Inflammatory macrophage treated with lipopolysaccharide for 4 hours (primary cell): ENCODE measurements around the gene CAPN8.

Experiments used
- DNase-seq: peaks from one replicate; pipeline ENCODE4 v3.0.0-alpha.2; 2020

The CAPN8 gene

GRCh38 chr1:223665592-223666312, at the start of gene CAPN8:
Gene CAPN8, minus strand, starts transcription at chr1:223665701. Its CDS starts 55 bp downstream, at chr1:223665646.
- no peak for DNase-seq

DNA sequence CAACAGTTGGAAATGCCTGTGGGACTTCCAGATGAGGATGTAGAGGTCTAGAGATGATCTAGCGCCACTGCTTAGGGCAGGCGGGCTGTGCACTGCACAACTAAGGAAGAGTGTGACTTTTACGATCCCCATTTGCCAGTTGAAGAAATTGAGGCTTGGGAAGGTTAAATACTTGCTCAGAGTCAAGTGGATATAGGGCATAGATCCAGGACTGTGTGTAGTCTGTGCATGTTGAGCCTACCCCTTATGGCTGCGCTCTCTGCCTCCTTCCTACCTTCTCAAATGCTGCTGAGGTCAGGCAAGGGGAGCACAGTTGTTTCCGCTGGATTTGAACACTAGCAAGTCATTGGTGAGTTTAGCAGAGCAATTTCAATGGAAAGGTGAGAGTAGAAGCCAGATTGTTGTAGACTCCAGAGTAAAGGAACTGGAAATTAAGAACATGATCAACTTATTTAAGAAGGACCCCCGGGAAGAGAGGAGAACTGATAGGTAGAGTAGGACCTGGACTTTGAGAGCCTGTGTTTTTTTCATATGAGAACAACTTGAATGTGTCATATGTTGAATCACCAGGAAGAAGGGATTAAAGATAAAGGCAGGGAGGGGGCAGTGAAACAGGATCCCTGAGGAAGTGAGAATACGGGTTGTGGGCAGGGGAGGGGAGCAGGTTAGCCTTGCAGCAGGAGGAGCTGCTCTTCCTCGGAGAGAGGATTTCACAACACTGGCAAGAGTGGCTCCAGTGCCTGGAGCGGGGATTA, 49.5 kb upstream of the CAPN8 start:
- peak; percentile 51 for DNase-seq

GRCh38 chr1:223714421-223714724, 48.9 kb upstream of the CAPN8 start:
- no peak for DNase-seq

DNA sequence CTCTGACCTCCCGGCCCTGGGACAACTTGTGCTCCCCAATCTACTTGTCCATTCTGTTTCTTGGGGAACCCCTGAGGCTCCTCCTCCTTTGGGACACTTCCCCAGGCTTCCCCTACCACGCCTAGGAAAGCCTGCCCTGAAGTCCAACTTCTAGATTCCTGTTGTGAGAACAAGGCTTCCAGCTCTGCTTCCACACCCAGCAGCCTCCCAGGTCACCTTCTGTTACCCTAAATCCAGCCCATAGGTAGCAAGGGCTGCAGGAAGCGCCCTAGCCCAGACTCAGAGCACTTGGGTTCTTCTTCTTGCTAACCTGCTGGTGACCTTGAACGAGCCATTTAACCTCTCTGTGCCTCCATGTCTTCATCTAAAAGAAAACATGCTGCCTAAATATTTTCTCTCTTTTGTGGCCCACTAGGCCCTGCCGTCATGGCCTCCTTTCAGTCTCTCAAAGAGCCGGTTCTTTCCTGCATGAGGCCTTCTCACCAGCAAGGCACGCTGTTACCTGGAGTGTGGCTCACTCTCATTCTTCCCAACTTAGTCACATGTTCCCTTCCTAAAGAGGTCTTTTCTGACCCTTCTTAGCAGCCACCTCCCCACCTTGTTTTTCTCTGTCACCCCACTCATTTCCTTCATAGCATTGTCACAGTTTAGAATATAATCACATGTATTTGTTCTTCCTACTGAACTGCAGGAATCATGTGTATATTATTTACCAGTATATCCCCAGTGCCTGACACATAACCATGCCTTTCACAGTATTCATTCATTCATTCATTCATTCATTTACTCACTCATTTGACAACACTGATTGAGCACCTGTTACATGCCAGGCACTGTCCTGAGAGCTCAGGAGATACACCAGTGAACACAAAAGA, 48.3 kb upstream of the CAPN8 start:
- no peak for DNase-seq

DNA sequence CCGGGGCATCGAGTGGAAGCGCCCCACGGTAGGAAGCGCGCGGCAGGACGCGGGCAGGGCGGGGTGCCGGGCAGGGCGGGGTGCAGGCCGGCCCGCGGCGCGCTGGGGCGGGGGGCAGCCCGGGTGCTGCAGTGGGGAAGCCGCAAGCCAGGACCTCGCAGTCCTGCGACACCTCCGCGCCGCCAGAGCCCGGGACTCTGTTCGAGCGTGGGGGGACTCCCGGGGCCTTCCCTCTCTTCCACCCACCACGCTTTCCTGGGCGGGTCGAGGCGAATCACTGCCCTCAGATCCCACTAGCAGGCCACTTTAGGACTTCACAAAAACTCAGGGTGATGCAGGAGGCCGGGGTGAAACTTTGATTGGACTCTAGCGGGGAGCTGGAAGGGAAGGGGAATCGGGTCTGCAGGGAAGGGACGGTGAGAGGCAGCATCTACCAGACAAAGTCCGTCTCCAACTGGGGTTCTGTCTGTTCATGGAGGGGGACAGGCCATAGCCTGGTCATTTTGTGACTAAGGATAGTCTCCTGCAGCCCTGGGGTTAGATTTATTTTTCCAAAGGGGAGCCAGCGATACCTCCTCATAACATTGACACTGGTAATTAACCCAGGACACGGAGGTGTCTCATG, 47.5 kb upstream of the CAPN8 start:
- peak; percentile 71 for DNase-seq

GRCh38 chr1:223712194-223712849, 46.8 kb upstream of the CAPN8 start, which contains the start of gene CAPN2:
Gene CAPN2, plus strand, starts transcription at chr1:223712539. Its CDS starts 102 bp downstream, at chr1:223712641.
- DNase-seq = peak; percentile 91

GRCh38 chr1:223711747-223712193, 46.3 kb upstream of the CAPN8 start:
- DNase-seq = no peak

DNA sequence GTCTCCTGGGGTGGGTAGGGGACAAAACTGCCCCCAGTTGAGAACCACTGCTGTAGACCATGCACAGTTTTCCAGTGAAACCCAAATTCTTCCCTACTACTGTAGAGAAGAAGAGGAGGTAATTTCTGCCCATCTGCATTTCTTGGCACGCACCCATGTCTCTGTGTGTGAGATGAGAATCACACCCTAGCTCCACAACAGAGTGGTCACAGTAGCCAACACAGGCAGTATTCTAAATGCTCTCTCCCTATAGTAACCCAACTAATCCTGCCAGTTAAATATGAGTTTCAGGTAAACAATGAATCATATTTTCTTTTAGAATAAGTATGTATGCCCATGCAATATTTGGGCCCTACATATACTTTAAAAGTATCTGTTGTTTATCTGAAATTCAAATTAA, 45.7 kb upstream of the CAPN8 start:
- DNase-seq = no peak

DNA sequence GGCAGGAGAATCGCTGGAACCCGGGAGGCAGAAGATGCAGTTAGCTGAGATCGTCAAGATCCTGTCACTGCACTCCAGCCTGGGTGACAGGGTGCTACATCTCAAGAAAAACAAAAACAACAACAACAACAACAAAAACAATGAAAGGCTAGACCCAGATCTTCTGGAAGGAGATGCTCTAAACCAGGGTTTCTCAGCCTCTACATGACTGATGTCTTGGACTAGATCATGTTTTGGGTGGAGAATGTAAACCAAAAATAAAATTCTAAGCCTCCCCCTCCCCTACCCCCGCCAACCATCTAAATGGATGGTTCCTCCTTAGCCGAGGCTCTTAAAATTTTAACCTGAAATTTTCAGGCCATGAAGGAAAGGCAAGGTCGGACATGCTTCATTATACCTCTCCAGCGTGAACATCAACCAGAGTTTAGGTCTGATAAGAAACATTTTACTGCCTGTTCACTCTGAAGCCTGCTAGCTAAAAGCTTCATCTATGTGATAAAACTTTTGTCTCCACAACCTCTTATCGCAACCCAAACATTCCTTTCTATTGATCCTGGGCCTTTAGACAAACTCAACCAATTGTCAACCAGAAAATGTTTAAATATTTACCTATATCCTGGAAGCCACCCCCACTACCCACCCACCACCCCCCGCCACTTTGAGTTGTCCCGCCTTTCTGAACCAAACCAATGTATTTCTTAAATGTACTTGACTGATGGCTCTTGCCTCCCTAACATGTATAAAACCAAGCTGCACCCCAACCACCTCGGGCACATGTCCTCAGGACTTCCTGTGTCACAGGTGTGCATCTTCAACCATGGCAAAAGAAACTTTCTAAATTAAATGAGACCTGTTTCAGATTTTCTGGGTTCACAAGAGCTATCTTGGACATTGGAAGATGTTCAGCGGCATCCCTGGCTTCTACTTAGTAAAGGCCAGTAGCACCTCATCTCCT, 45.0 kb upstream of the CAPN8 start:
- DNase-seq = no peak

DNA sequence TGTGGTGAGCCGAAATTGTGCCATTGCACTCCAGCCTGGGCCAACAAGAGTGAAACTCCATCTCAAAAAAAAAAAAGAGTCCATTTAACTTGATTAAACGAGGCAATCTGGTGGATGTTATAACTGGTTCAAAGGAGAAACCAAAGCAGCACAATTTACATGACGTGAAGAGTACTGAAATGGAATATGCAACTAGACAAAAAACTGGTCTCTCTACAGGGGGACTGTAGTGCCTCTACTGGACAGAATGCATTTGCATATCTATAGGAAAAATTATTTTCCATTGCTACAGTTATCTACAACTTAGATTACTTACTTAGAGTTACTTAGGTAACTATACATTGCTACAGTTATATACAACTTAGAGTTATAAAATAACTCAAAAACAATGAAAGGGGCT, 44.1 kb upstream of the CAPN8 start:
- DNase-seq = no peak

GRCh38 chr1:223708651-223709268, 43.3 kb upstream of the CAPN8 start:
- no peak for DNase-seq

DNA sequence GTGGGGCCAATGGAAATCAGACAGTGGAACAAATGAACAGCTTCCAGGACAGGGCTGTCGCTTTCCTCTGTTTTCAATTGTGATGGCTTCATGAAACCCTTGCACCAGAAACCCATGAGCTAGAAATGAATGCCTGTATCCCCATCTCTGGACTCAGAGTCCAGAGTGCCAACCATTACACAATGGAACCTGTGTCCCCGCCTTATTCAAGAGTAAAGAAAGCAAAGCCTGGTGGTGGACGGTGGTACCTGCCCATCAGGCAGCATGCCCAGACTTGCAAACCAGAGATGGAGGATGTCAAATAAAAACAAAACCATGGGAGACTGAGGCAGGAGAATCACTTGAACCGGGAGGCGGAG, 42.5 kb upstream of the CAPN8 start:
- DNase-seq = no peak

DNA sequence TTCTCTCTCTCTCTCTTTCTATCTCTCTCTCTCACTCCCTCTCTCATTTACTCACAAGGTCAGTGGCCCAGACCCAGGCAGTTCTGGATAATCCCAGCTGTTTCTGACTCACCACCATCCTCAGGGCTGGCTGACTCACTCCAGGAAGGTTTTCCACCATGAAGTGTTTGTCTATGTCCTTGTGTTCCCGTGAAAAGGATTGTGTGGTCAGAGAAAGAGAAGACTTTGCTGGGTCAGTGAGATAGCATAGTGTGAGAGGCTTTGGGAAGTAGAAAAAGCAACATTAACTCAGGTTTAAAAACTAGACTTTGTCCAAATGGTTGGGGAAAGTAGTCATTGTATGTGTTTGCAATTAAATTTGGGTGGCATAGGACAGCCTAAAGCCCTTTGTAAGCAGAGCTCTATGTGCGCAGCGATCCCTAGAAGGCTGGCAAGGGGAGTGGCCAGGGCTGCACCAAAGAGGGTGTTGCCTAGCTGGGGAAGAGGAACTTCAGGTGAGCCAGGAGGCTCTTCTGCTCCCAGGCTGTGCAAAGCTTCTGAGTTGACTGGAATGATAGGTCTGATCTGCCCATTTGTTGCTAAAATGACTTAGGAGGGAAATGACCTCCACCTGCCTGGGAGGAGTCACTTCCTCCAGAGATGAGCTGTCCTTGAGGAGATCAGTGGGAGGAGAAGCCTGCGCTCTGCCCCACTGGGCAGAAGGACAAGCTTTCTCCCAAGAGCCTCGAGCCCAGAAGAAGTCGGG, 41.9 kb upstream of the CAPN8 start:
- peak; percentile 25 for DNase-seq

- no peak for DNase-seq
These were observed 40.8 kb upstream of the CAPN8 start for GRCh38 chr1:223706077-223706973.

- DNase-seq = peak; percentile 32
These were observed 39.7 kb upstream of the CAPN8 start for GRCh38 chr1:223704921-223705878.

GRCh38 chr1:223703668-223704013, 38.1 kb upstream of the CAPN8 start:
- no peak for DNase-seq

DNA sequence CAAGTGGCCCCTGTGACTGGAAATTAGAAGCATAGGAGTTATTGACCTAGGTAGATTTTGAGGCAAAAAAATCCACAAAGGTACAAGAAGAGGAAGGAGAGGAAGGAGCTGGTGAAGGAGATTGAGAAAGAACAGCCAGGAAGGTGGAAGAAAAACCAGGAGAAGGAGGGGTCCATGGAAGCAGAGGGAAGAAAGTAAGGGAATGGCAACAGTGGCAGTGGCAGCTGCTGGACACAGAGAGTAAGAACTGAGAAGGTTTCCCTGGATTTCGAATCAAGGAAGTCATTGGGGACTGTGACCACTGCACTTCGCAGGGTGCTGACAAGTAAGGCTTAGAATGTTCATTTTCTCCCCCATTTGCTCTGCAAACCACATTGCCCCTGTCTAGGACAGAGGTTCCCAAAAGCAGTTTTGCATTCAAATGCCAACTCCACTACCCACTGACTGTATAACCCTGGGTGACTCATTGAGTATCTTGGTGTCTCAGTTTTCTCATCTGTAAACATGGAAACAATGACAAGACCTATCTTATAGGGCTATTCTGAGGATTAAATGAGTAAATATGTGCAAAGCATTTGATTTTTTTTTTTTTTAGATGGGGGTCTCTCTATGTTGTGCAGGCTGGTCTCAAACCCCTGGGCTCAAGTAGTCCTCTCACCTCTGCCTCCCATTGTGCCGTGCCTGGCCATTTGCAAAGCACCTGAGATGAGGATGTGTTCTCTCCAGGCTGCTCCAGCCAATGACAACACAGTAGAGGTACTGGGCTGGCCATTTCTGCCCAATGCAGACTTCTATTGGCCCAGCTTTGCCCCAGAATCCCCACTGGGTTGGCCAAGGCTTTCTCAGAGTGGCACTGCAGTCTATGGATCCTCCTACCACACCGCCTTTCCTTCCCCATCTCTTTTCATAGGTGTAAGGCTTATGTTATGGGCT, 37.5 kb upstream of the CAPN8 start:
- DNase-seq = peak; percentile 47
